Measurements from ENCODE around the gene KICS2. TPM values are rescaled to one million over a fixed set of nuclear protein-coding genes. Genes with fewer than 3 reads are reported as not detected.

Gene KICS2
- total and polyA plus RNA-seq, 2 of the 8 experiments (the other 6 are each of a cell fraction or from before 2014, with no cell fraction given) = 5.6 to 9.5 TPM

GRCh38 chr12:64258576-64258975 is 36.5 kb upstream of the KICS2 start:
- DNase-seq (ENCODE audit: low read depth in 1 of 2, low spot score in 2 of 2) (no peak), FAIRE-seq (no peak)
- H2AK5ac ChIP-seq (ENCODE audit: low read depth, low read length) = no peak overlapping the region
- no peak overlapping the region for H3K27ac ChIP-seq (ENCODE audit: low read depth, low read length)
- H3K9ac ChIP-seq (replicated peaks in 1 of 4; ENCODE audit: extremely low read depth in 1 of 4, low read depth in 3 of 4, low read length in 3 of 4) = no peak overlapping the region
- H3K36me3 ChIP-seq (ENCODE audit: control insufficient read depth in 2 of 4, insufficient read depth in 4 of 4, low read length in 3 of 4) = no peaks in the 10 kb centered on the region
- no peak overlapping the region for H2BK15ac ChIP-seq (ENCODE audit: low read length)
- no peak overlapping the region for H4K5ac ChIP-seq (ENCODE audit: insufficient read length, low read depth, low read length)
- peaks cover 0 to 2% (median 0%) of the 10 kb centered on the region in 4 experiments; a peak in 1 of 7 replicates for H3K4me1 ChIP-seq (replicated peaks in 1 of 4; ENCODE audit: control insufficient read depth in 3 of 4, insufficient read depth in 4 of 4, low read length in 3 of 4)
- H3K23me2 ChIP-seq (ENCODE audit: low read depth, low read length) = no peaks in the 10 kb centered on the region
- no peak overlapping the region for H2BK12ac ChIP-seq (ENCODE audit: low read depth, low read length)
- no peaks in the 10 kb centered on the region for H4K20me1 ChIP-seq (replicated peaks in 1 of 2; ENCODE audit: control insufficient read depth in 1 of 2, insufficient read depth in 2 of 2, low read length in 2 of 2)
- no peak overlapping the region for H3K4me3 ChIP-seq (ENCODE audit: extremely low read depth in 1 of 4, insufficient read depth in 2 of 4, low read depth in 3 of 4, low read length in 4 of 4)
- CTCF ChIA-PET (ENCODE audit: partially characterized antibody) = interaction anchor here (0.6 to 5.6 kb wide), 9 partner anchors 15 to 452 kb away, joined by 3 to 67 read pairs (median 4); partner anchors contain the start of genes C12orf56 and SRGAP1
- POLR2A ChIA-PET (ENCODE audit: partially characterized antibody) = interaction anchor here (0.7 kb wide), 1 partner anchor 12 kb away, joined by 3 read pairs; no protein-coding TSS in a partner anchor
- no peak overlapping the region for H3K18ac ChIP-seq (ENCODE audit: extremely low read depth, low read length)
- H2BK20ac ChIP-seq (ENCODE audit: low read length) = no peak overlapping the region
- no peaks in the 10 kb centered on the region for H3K79me2 ChIP-seq (ENCODE audit: control insufficient read depth in 1 of 2, insufficient read depth in 2 of 2, low read length in 2 of 2)
- no peak overlapping the region for H3K14ac ChIP-seq (ENCODE audit: insufficient read length)
- H3K27me3 ChIP-seq (replicated peaks in 1 of 4; ENCODE audit: control insufficient read depth in 3 of 4, extremely low read depth in 1 of 4, insufficient read depth in 3 of 4, low read length in 3 of 4) = no peaks in the 10 kb centered on the region
- no peak overlapping the region for H3K4me2 ChIP-seq (ENCODE audit: insufficient read depth in 1 of 2, low read depth in 2 of 2, low read length in 2 of 2)
- no peak overlapping the region for H3K23ac ChIP-seq (ENCODE audit: insufficient read length)
- no peak overlapping the region for H2BK5ac ChIP-seq (ENCODE audit: low read depth, low read length)
- no peak overlapping the region for H4K8ac ChIP-seq (ENCODE audit: extremely low read depth, insufficient read depth, low read length)
- no peak overlapping the region for H3K4ac ChIP-seq (replicated peaks; ENCODE audit: insufficient read length, low read depth, low read length)
- 64% methylated on average over 3 of the region's 3 CpGs; no CpG with 5 or more reads in 1 of the 2 experiments for WGBS, 2 experiments (ENCODE audit: extremely low coverage in 1 of 2, insufficient coverage in 1 of 2, insufficient read length in 1 of 2, insufficient replicate concordance in 2 of 2, low coverage in 1 of 2, low lambda C conversion rate in 2 of 2, missing lambda C conversion rate in 1 of 2)
- H4K91ac ChIP-seq (replicated peaks; ENCODE audit: insufficient read length, low read length) = no peak overlapping the region
- H2BK120ac ChIP-seq (replicated peaks; ENCODE audit: low read depth, low read length) = no peak overlapping the region
- no peak overlapping the region for H3K56ac ChIP-seq (replicated peaks; ENCODE audit: insufficient read length, low read depth, low read length)
- TF ChIP-seq SP1 (IDR thresholded peaks at IDR 0.05; ENCODE audit: low read depth, low read length) (no peak), SRF (IDR thresholded peaks at IDR 0.05; ENCODE audit: low read depth, low read length) (no peak), ZNF274 (IDR thresholded peaks at IDR 0.05; ENCODE audit: borderline replicate concordance, extremely low read depth, low read length) (no peak), TCF12 (IDR thresholded peaks at IDR 0.05; ENCODE audit: low read depth, low read length) (no peak), ATF2 (IDR thresholded peaks at IDR 0.05; ENCODE audit: low read length) (no peak)
- no peaks in the 10 kb centered on the region for H3K79me1 ChIP-seq (ENCODE audit: low read depth, low read length)
- H3K9me3 ChIP-seq (ENCODE audit: insufficient read depth in 2 of 2, low read depth in 1 of 2, low read length in 1 of 2) = no peaks in the 10 kb centered on the region
- H2AFZ ChIP-seq (ENCODE audit: low read length) = no peak overlapping the region
